B cell (primary cell): ENCODE data around the gene PCGF2. TPM values are rescaled to one million over a fixed set of nuclear protein-coding genes. Genes with fewer than 3 reads are reported as not detected.

Experiments used
- ATAC-seq: fragments of 200-7000 bp; cut with Tn5 transposase; one replicate; pipeline ENCODE4 v1.10.0; 2021; ENCODE audit warnings: low read depth, mild to moderate bottlenecking, moderate number of reproducible peaks, moderate library complexity
- CTCF ChIA-PET: fragments of 350-600 bp; sonication (Branson Sonifier 250); formaldehyde crosslinking; loops from one replicate; lab custom pipeline; 2021; ENCODE audit warnings: antibody characterized with exemption, inconsistent platforms; lab: Charles Lee
- POLR2A ChIA-PET: fragments of 350-600 bp; sonication (Branson Sonifier 250); formaldehyde crosslinking; loops from one replicate; lab custom pipeline; 2021; ENCODE audit warnings: antibody characterized with exemption; lab: Charles Lee
- DNase-seq: peaks from one replicate; pipeline ENCODE4 v3.0.0; 2013
- H2AFZ ChIP-seq: 2 replicates; pipeline ENCODE4 v1.6.1; 2012; ENCODE audit warnings: mild to moderate bottlenecking, low read depth, low read length; ENCODE audit not compliant: insufficient read depth, poor library complexity, severe bottlenecking
- H3K27ac ChIP-seq, 2 donors: 1 replicate in 1 of 2; 2 replicates in 1 of 2; pipeline ENCODE4 v1.5.1; 2012 to 2013; ENCODE audit warnings: low read length in 2 of 2, mild to moderate bottlenecking in 2 of 2, moderate library complexity in 1 of 2
- H3K27me3 ChIP-seq, 4 experiments: fragments of 200-600 bp in 1 of 4; sonication (generic) in 1 of 4; replicated peaks in 1 of 4; 1 replicate in 2 of 4; 2 replicates in 2 of 4; pipeline versions ENCODE4 v1.6.1 to v1.7.0; 2013 to 2016; ENCODE audit warnings: low read length in 3 of 4, mild to moderate bottlenecking in 2 of 4, mixed read lengths in 1 of 4, moderate library complexity in 1 of 4; ENCODE audit not compliant: insufficient read depth in 4 of 4, control insufficient read depth in 3 of 4; ENCODE audit errors: control extremely low read depth in 1 of 4
- H3K36me3 ChIP-seq, 2 experiments: replicated peaks in 1 of 2; 1 replicate in 1 of 2; 2 replicates in 1 of 2; pipeline versions ENCODE4 v1.6.1 to v1.7.1; 2013; ENCODE audit warnings: low read length in 1 of 2; ENCODE audit not compliant: insufficient read depth in 2 of 2, control insufficient read depth in 1 of 2; ENCODE audit errors: control extremely low read depth in 1 of 2, extremely low read depth in 1 of 2
- H3K4me1 ChIP-seq, 2 donors: fragments of 200-600 bp in 1 of 2; sonication (generic) in 1 of 2; 1 replicate in 1 of 2; 2 replicates in 1 of 2; pipeline versions ENCODE4 v1.5.1 to v1.6.1; 2013 to 2017; ENCODE audit warnings: low read length in 2 of 2; ENCODE audit not compliant: control insufficient read depth in 2 of 2, insufficient read depth in 2 of 2
- H3K4me2 ChIP-seq: replicated peaks from 2 replicates; pipeline ENCODE3; 2012; ENCODE audit warnings: mild to moderate bottlenecking, low read depth, low read length; ENCODE audit not compliant: poor library complexity, severe bottlenecking
- H3K4me3 ChIP-seq, 5 experiments: fragments of 200-600 bp in 1 of 5; sonication (generic) in 1 of 5; 1 replicate in 3 of 5; 2 replicates in 2 of 5; pipeline versions ENCODE4 v1.5.1 to v1.7.0; 2011 to 2016; ENCODE audit warnings: low read length in 4 of 5, mild to moderate bottlenecking in 4 of 5, low read depth in 2 of 5, control low read depth in 1 of 5, moderate library complexity in 1 of 5; ENCODE audit not compliant: insufficient read depth in 1 of 5; ENCODE audit errors: control extremely low read depth in 1 of 5, extremely low read depth in 1 of 5
- H3K79me2 ChIP-seq: fragments of 200-600 bp; sonication (generic); one replicate; pipeline ENCODE4 v1.6.0; 2016; ENCODE audit warnings: low read length; ENCODE audit not compliant: control insufficient read depth, insufficient read depth
- H3K9ac ChIP-seq: fragments of 200-600 bp; sonication (generic); 2 replicates; pipeline ENCODE4 v1.6.1; 2017; ENCODE audit warnings: mild to moderate bottlenecking, low read length, moderate library complexity
- H3K9me3 ChIP-seq, 3 donors: one replicate each; pipeline versions ENCODE4 v1.6.1 to v1.7.1; 2013; ENCODE audit warnings: low read length in 2 of 3; ENCODE audit not compliant: control insufficient read depth in 2 of 3, insufficient read depth in 1 of 3; ENCODE audit errors: control extremely low read depth in 1 of 3
- H4K20me1 ChIP-seq: 2 replicates; pipeline ENCODE4 v1.6.0; 2012; ENCODE audit warnings: mild to moderate bottlenecking, low read length; ENCODE audit not compliant: insufficient read depth, control insufficient read depth, poor library complexity, severe bottlenecking
- H3K27ac Mint-ChIP-seq: one replicate; pipeline ENCODE4 v1.8.0; 2021; ENCODE audit warnings: mixed read lengths
- H3K27me3 Mint-ChIP-seq: one replicate; pipeline ENCODE4 v1.8.0; 2021; ENCODE audit warnings: mixed read lengths
- H3K4me1 Mint-ChIP-seq: one replicate; pipeline ENCODE4 v1.8.0; 2021; ENCODE audit warnings: mixed read lengths
- H3K4me3 Mint-ChIP-seq: one replicate; pipeline ENCODE4 v1.8.0; 2021; ENCODE audit warnings: mixed read lengths
- H3K9me3 Mint-ChIP-seq: one replicate; pipeline ENCODE4 v1.8.0; 2022; ENCODE audit warnings: mixed read lengths; ENCODE audit not compliant: insufficient read depth
- EZH2 ChIP-seq: IDR thresholded peaks from 2 replicates; pipeline ENCODE4 v1.6.1; 2012; ENCODE audit warnings: borderline replicate concordance, low read depth, mild to moderate bottlenecking, moderate library complexity, low read length; ENCODE audit not compliant: insufficient read depth, poor library complexity, severe bottlenecking
- WGBS: methylation state at CpG from one replicate; pipeline ENCODE4 v1.1.5; 2013; ENCODE audit warnings: missing lambda C conversion rate; ENCODE audit not compliant: insufficient coverage; 5-methylcytosine and 5-hydroxymethylcytosine counted together
- intact Hi-C: fragments of 100-400 bp; cut with micrococcal nuclease; formaldehyde crosslinking; loops from one replicate; pipeline ENCODE4 v1.10.0; 2022
- polyA plus RNA-seq: library from polyadenylated mRNA; depleted of rRNA; stranded (reverse); fragments of >200 nt; gene quantifications from 2 replicates; pipeline ENCODE4 v1.2.3, GENCODE V29; 2012
- total RNA-seq, 2 donors: library from RNA; stranded (reverse); fragments of 120-200 nt in 1 of 2; gene quantifications; 1 replicate in 1 of 2; 2 replicates in 1 of 2; pipeline versions ENCODE4 v1.2.3 to v1.2.4, GENCODE V29; 2013 to 2022
- TF ChIP-seq, protein P1 (sequence below): fragments of 200-600 bp; IDR thresholded peaks from one replicate; pipeline ENCODE4 v1.8.0; 2022; ENCODE audit warnings: antibody characterized with exemption, mild to moderate bottlenecking

Gene PCGF2
- total and polyA plus RNA-seq, 2 donors (not counting 1 experiment from before 2014, with no cell fraction given): 0.04 TPM; not detected in 1

- no peak for TF ChIP-seq EZH2
- TF ChIP-seq, protein P1, sequence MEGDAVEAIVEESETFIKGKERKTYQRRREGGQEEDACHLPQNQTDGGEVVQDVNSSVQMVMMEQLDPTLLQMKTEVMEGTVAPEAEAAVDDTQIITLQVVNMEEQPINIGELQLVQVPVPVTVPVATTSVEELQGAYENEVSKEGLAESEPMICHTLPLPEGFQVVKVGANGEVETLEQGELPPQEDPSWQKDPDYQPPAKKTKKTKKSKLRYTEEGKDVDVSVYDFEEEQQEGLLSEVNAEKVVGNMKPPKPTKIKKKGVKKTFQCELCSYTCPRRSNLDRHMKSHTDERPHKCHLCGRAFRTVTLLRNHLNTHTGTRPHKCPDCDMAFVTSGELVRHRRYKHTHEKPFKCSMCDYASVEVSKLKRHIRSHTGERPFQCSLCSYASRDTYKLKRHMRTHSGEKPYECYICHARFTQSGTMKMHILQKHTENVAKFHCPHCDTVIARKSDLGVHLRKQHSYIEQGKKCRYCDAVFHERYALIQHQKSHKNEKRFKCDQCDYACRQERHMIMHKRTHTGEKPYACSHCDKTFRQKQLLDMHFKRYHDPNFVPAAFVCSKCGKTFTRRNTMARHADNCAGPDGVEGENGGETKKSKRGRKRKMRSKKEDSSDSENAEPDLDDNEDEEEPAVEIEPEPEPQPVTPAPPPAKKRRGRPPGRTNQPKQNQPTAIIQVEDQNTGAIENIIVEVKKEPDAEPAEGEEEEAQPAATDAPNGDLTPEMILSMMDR: no peak
- H4K20me1 ChIP-seq: no peaks in the 10 kb centered on the region
- ATAC-seq (no peak), DNase-seq (no peak)
- no peaks in the 10 kb centered on the region for H3K36me3 ChIP-seq
- H3K9ac ChIP-seq: no peak overlapping the region
- Mint-ChIP-seq H3K4me3 (no peak overlapping the region), H3K4me1 (peaks cover 18% of the 10 kb centered on the region), H3K27ac (no peak overlapping the region), H3K9me3 (no peaks in the 10 kb centered on the region), H3K27me3 (peaks cover 18% of the 10 kb centered on the region)
- no peak overlapping the region for H2AFZ ChIP-seq
- intact Hi-C loops: no loop called here
- peaks cover 4% of the 10 kb centered on the region for H3K79me2 ChIP-seq
- H3K27me3 ChIP-seq: peaks cover 0 to 31% (median 5%) of the 10 kb centered on the region in 4 experiments
- H3K4me2 ChIP-seq: no peak overlapping the region
- ChIA-PET CTCF (interaction anchor here (3.2 kb wide), 1 partner anchor 9 kb away, joined by 20 read pairs; no protein-coding TSS in a partner anchor), POLR2A (no interaction called here)
- peaks cover 30 to 32% of the 10 kb centered on the region in 2 donors for H3K4me1 ChIP-seq
- WGBS: 86% methylated on average over 2 of the region's 4 CpGs
- H3K9me3 ChIP-seq: no peaks in the 10 kb centered on the region
- no peak overlapping the region for H3K4me3 ChIP-seq
- H3K27ac ChIP-seq: no peak overlapping the region
These were observed 4.5 kb downstream of the PCGF2 start for GRCh38 chr17:38743556-38744171.

GRCh38 chr17:38742411-38743308 lies 5.5 kb downstream of the PCGF2 start:
- intact Hi-C loops: no loop called here
- no peak overlapping the region for H3K27ac Mint-ChIP-seq
- Histone ChIP-seq H4K20me1 (no peaks in the 10 kb centered on the region), H3K36me3 (no peaks in the 10 kb centered on the region), H3K27me3 (peaks cover 0 to 23% (median under 1%) of the 10 kb centered on the region in 4 experiments), H3K4me1 (peaks cover 22 to 24% of the 10 kb centered on the region in 2 donors), H3K4me2 (no peak overlapping the region), H3K27ac (no peak overlapping the region), H2AFZ (no peak overlapping the region), H3K9ac (no peak overlapping the region), H3K79me2 (peaks cover 4% of the 10 kb centered on the region), H3K9me3 (no peaks in the 10 kb centered on the region), H3K4me3 (no peak overlapping the region)
- no peak for ATAC-seq
- POLR2A ChIA-PET: interaction anchor here (0.7 kb wide), 1 partner anchor 183 kb away, joined by 3 read pairs; no protein-coding TSS in a partner anchor
- 91% methylated on average over 14 of the region's 22 CpGs for WGBS
- no peak for DNase-seq
- no peaks in the 10 kb centered on the region for H3K9me3 Mint-ChIP-seq
- peaks cover 18% of the 10 kb centered on the region for H3K27me3 Mint-ChIP-seq
- peaks cover 17% of the 10 kb centered on the region for H3K4me1 Mint-ChIP-seq
- TF ChIP-seq, protein P1: no peak
- TF ChIP-seq EZH2: no peak
- CTCF ChIA-PET: no interaction called here
- H3K4me3 Mint-ChIP-seq: no peak overlapping the region
